ENCODE results near the gene EGFR. TPM values are rescaled to one million over a fixed set of nuclear protein-coding genes. Genes with fewer than 3 reads are reported as not detected.
A peak's percentile ranks its signal among the peaks of the same experiment; 100 is the strongest.

EGFR gene
- total RNA-seq (2014; rRNA removed) (50.0 and 64.6 TPM in 2 replicates), Bru-seq, nascent RNA (percentile 95 among the genes with signal in this experiment), BruChase-seq, experiment 1, labeled RNA remaining after a 6-hour chase (percentile 89 among the genes with signal in this experiment), BruChase-seq, experiment 2, labeled RNA remaining after a 2-hour chase (percentile 92 among the genes with signal in this experiment)
- long read RNA-seq, full-length matches to known transcripts = 42 of 236 reads
- long read RNA-seq, partial matches to known transcripts = 35 of 236 reads
- long read RNA-seq, other reads (novel, unspliced or antisense) = 159 of 236 reads

DNA sequence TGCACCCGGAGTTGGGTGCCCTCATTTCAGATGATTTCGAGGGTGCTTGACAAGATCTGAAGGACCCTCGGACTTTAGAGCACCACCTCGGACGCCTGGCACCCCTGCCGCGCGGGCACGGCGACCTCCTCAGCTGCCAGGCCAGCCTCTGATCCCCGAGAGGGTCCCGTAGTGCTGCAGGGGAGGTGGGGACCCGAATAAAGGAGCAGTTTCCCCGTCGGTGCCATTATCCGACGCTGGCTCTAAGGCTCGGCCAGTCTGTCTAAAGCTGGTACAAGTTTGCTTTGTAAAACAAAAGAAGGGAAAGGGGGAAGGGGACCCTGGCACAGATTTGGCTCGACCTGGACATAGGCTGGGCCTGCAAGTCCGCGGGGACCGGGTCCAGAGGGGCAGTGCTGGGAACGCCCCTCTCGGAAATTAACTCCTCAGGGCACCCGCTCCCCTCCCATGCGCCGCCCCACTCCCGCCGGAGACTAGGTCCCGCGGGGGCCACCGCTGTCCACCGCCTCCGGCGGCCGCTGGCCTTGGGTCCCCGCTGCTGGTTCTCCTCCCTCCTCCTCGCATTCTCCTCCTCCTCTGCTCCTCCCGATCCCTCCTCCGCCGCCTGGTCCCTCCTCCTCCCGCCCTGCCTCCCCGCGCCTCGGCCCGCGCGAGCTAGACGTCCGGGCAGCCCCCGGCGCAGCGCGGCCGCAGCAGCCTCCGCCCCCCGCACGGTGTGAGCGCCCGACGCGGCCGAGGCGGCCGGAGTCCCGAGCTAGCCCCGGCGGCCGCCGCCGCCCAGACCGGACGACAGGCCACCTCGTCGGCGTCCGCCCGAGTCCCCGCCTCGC, at the start of gene EGFR:
Gene EGFR, plus strand, starts transcription at position 657 of the 830 bp plus-strand sequence. CDS start 261 bp downstream, outside the sequence.
- peaks cover 54% of the 10 kb centered on the region for H3K79me2 ChIP-seq (ENCODE audit: low read length)
- POLR2A ChIA-PET (ENCODE audit: unreplicated experiment) = interaction anchor here (0.6 to 1.5 kb wide), 5 partner anchors 22 to 115 kb away, joined by 3 to 8 read pairs (median 5); no protein-coding TSS in a partner anchor

DNA sequence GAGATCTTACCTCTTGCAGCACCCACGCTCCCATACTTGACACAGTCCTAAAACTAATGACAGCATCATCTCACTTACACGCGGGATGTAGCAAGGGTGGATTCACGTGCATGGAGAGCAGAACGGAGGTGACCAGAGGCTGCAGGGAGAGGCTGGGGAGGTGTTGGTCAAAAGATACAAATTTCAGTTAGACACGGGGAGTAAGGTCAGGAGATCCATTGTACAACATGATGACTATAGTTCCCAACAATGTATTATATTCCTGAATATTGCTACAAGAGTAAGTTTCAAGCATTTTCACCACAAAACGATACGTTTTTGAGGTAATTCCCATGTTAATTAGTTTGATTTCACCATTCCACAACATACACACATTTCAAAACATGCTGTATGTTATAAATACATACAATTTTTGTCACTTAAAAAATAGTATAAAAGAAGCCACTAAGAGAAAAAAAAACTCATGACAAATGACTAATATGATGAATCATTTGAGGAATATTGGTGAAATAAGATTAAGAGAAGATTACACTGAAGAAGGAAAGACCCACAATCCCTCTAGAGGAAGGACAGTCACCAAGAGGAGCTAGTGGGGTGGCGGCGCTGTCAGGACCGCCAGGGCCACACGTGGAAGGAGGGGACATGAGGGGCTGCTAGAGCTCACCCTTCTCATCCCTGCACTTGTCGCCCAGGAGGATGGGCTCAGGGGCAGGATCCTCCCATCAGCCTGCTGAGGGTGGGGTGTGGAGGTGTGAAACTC, 49.4 kb upstream of the EGFR start:
- H3K4me1 ChIP-seq (ENCODE audit: insufficient read depth, low read length) = peaks cover 45% of the 10 kb centered on the region
- no TSS peak for BruUV-seq (replicated peaks)
- no peaks in the 10 kb centered on the region for H3K27me3 ChIP-seq (ENCODE audit: low read length)
- ATAC-seq (peak; percentile 49), DNase-seq (peak; percentile 58)
- CTCF ChIA-PET = no interaction called here
- H3K4me2 ChIP-seq (ENCODE audit: low read length) = peak overlapping the region; percentile 41
- intact Hi-C loops (cut with micrococcal nuclease) = loop anchor here (5.0 to 10.0 kb wide), 3 partner anchors 105 to 185 kb away; no protein-coding TSS in a partner anchor
- no peaks in the 10 kb centered on the region for H3F3A ChIP-seq (ENCODE audit: low read length, unreplicated experiment)
- H3K9me2 ChIP-seq (replicated peaks; ENCODE audit: low read length) = no peaks in the 10 kb centered on the region
- H3K27ac ChIP-seq (ENCODE audit: low read length) = peak overlapping the region; percentile 70
- POLR2A ChIA-PET (ENCODE audit: unreplicated experiment) = no interaction called here
- H3K79me2 ChIP-seq (ENCODE audit: low read length) = no peaks in the 10 kb centered on the region
- no peak overlapping the region for H3K4me3 ChIP-seq (ENCODE audit: low read length)
- H2AFZ ChIP-seq (ENCODE audit: low read length) = peak overlapping the region; percentile 17; the same call in 1 of the 2 replicates
- TF ChIP-seq EZH2phosphoT487 (IDR thresholded peaks at IDR 0.05; ENCODE audit: borderline replicate concordance, low read length) (no peak), EZH2 (IDR thresholded peaks at IDR 0.05; ENCODE audit: low read length, unreplicated experiment) (no peak)
- TF ChIP-seq, protein P1, sequence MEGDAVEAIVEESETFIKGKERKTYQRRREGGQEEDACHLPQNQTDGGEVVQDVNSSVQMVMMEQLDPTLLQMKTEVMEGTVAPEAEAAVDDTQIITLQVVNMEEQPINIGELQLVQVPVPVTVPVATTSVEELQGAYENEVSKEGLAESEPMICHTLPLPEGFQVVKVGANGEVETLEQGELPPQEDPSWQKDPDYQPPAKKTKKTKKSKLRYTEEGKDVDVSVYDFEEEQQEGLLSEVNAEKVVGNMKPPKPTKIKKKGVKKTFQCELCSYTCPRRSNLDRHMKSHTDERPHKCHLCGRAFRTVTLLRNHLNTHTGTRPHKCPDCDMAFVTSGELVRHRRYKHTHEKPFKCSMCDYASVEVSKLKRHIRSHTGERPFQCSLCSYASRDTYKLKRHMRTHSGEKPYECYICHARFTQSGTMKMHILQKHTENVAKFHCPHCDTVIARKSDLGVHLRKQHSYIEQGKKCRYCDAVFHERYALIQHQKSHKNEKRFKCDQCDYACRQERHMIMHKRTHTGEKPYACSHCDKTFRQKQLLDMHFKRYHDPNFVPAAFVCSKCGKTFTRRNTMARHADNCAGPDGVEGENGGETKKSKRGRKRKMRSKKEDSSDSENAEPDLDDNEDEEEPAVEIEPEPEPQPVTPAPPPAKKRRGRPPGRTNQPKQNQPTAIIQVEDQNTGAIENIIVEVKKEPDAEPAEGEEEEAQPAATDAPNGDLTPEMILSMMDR (conservative IDR thresholded peaks at IDR 0.05; ENCODE audit: low read depth, low read length) = no peak; the same call in 1 of the 2 replicates
- peaks cover 4% of the 10 kb centered on the region; the same call in 1 of the 2 replicates for H3K36me3 ChIP-seq (ENCODE audit: low read depth, low read length)
- peak overlapping the region; percentile 22; the same call in 1 of the 2 replicates for H3K9ac ChIP-seq (ENCODE audit: low read length)
- H4K20me1 ChIP-seq (ENCODE audit: low read length) = no peaks in the 10 kb centered on the region
- peaks cover 9% of the 10 kb centered on the region for H3K9me3 ChIP-seq (ENCODE audit: low read length)

More for the DNA sequence above, at the start of gene EGFR:
- TF ChIP-seq EZH2 (IDR thresholded peaks at IDR 0.05; ENCODE audit: low read length, unreplicated experiment) (no peak), EZH2phosphoT487 (IDR thresholded peaks at IDR 0.05; ENCODE audit: borderline replicate concordance, low read length) (no peak)
- TF ChIP-seq, protein P1 (conservative IDR thresholded peaks at IDR 0.05; ENCODE audit: low read depth, low read length) = no peak
- H2AFZ ChIP-seq (ENCODE audit: low read length) = peak within 1 kb of the TSS; percentile 55
- H3K4me2 ChIP-seq (ENCODE audit: low read length) = peak within 1 kb of the TSS; percentile 84
- peak within 1 kb of the TSS; percentile 90 for H3K4me3 ChIP-seq (ENCODE audit: low read length)
- CTCF ChIA-PET = interaction anchor here (0.5 to 1.1 kb wide), 3 partner anchors 8 to 72 kb away, joined by 3 to 10 read pairs (median 4); no protein-coding TSS in a partner anchor
- H3K36me3 ChIP-seq (ENCODE audit: low read depth, low read length) = 0 out of 2 replicates have a peak, but pooled peaks cover 9% of the 10 kb centered on the region
- no peaks in the 10 kb centered on the region for H3K9me2 ChIP-seq (replicated peaks; ENCODE audit: low read length)
- H3K27me3 ChIP-seq (ENCODE audit: low read length) = no peaks in the 10 kb centered on the region
- ATAC-seq = peak; percentile 80
- intact Hi-C loops (cut with micrococcal nuclease) = loop anchor here (2.0 kb wide), 2 partner anchors 176 to 230 kb away; no protein-coding TSS in a partner anchor
- no peaks in the 10 kb centered on the region for H3F3A ChIP-seq (ENCODE audit: low read length, unreplicated experiment)
- BruUV-seq (replicated peaks) = no TSS peak
- peak within 1 kb of the TSS; percentile 69 for H3K27ac ChIP-seq (ENCODE audit: low read length)
- DNase-seq = peak; percentile 76
- H3K9ac ChIP-seq (ENCODE audit: low read length) = peak within 1 kb of the TSS; percentile 97
- peaks cover 27% of the 10 kb centered on the region for H3K4me1 ChIP-seq (ENCODE audit: insufficient read depth, low read length)
- peaks cover 26% of the 10 kb centered on the region for H4K20me1 ChIP-seq (ENCODE audit: low read length)
- H3K9me3 ChIP-seq (ENCODE audit: low read length) = no peaks in the 10 kb centered on the region
